Mucosa of stomach (tissue), 1 donor: Measurements from ENCODE around the gene LRP1B.
"Not testable (repeated sequence)": the region's sequence is repeated elsewhere in the genome, so short reads cannot be mapped to it uniquely, and the experiment has no call there.

Source experiments
- H3K27me3 ChIP-seq: one replicate; pipeline ENCODE4 v1.7.0; 2013; ENCODE audit warnings: mild to moderate bottlenecking, low read length; ENCODE audit not compliant: control insufficient read depth, insufficient read depth
- H3K36me3 ChIP-seq: one replicate; pipeline ENCODE4 v1.7.0; 2013; ENCODE audit warnings: low read length; ENCODE audit not compliant: control insufficient read depth, insufficient read depth
- H3K4me1 ChIP-seq: one replicate; pipeline ENCODE4 v1.7.0; 2013; ENCODE audit warnings: mild to moderate bottlenecking, low read length; ENCODE audit not compliant: control insufficient read depth, insufficient read depth
- H3K4me3 ChIP-seq: one replicate; pipeline ENCODE4 v1.7.0; 2013; ENCODE audit warnings: low read length
- H3K9ac ChIP-seq: one replicate; pipeline ENCODE4 v1.7.0; 2013; ENCODE audit warnings: mild to moderate bottlenecking, low read length, moderate library complexity
- H3K9me3 ChIP-seq: one replicate; pipeline ENCODE4 v1.7.0; 2013; ENCODE audit warnings: mild to moderate bottlenecking, low read length, moderate library complexity; ENCODE audit not compliant: control insufficient read depth
- donor health status: Pancreatic carcinoma.

LRP1B gene

GRCh38 chr2:140355511-140356090 lies 1775.2 kb downstream of the LRP1B start:
- Histone ChIP-seq H3K9ac (no peak overlapping the region), H3K4me1 (no peaks in the 10 kb centered on the region), H3K27me3 (no peaks in the 10 kb centered on the region), H3K4me3 (no peak overlapping the region), H3K9me3 (no peaks in the 10 kb centered on the region), H3K36me3 (no peaks in the 10 kb centered on the region)

DNA sequence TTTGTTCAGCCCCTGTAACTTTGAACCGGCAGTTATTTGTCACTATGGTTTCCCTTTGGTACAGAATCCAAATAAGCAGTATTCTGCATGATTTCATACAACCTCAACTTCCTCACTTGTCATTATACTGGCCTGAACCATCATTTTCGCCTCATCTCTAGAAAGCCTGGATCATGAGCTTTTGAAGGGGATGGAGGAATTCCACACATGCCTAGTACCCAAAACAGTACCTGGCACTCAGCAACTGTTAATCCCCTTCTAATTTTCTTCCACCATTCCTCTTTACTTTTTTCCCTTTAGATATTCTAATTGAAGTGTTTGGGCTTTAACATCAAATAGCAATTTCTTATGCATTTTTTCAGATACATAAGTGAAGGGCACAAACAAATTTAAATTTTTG lies 1776.3 kb downstream of the LRP1B start:
- H3K9ac ChIP-seq: no peak overlapping the region
- H3K4me1 ChIP-seq: no peaks in the 10 kb centered on the region
- no peaks in the 10 kb centered on the region for H3K9me3 ChIP-seq
- no peaks in the 10 kb centered on the region for H3K36me3 ChIP-seq
- no peak overlapping the region for H3K4me3 ChIP-seq
- H3K27me3 ChIP-seq: no peaks in the 10 kb centered on the region

GRCh38 chr2:140353541-140353940 lies 1777.3 kb downstream of the LRP1B start:
- Histone ChIP-seq H3K9ac (no peak overlapping the region), H3K27me3 (no peaks in the 10 kb centered on the region), H3K9me3 (no peaks in the 10 kb centered on the region), H3K4me1 (no peaks in the 10 kb centered on the region), H3K36me3 (no peaks in the 10 kb centered on the region), H3K4me3 (no peak overlapping the region)

DNA sequence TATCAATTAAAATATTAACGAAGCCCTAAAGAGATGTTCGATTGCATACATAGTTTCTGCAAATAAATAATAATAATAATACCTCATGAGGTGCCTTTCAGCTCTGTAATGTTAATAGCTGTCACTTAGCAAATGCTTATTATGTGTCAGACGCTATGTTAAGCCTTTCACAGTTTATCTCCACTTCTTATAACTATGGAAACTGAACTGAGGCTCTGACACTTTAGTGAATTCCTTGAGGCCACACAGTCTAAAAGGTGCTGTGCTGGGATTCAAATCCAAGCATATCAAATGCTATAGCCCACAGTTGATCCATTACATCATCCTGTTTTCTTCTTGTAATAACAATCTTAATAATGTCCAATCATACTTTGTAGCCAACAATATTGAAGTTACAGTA lies 1779.1 kb downstream of the LRP1B start:
- no peaks in the 10 kb centered on the region for H3K27me3 ChIP-seq
- no peak overlapping the region for H3K4me3 ChIP-seq
- no peaks in the 10 kb centered on the region for H3K36me3 ChIP-seq
- no peaks in the 10 kb centered on the region for H3K9me3 ChIP-seq
- H3K9ac ChIP-seq: no peak overlapping the region
- no peaks in the 10 kb centered on the region for H3K4me1 ChIP-seq

DNA sequence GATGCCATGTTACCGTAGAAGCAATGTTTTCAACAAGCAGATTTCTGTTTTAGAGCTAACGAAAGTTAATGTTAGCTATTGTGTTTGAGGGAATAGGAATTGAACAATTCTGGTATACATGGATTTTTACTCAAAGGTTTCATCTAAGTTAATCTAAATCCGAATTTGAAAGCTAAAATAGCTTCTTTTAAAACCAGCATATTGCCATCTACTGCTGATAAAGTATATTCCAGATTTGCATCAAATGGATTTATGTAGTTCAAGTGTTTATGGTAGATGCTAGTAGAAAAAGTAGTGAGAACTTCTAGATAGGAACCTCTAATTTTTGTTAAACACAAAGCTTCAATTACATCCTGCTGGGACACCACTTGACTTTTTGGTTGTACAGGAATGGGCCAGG lies 1781.1 kb downstream of the LRP1B start:
- H3K27me3 ChIP-seq: no peaks in the 10 kb centered on the region
- no peak overlapping the region for H3K4me3 ChIP-seq
- H3K36me3 ChIP-seq: no peaks in the 10 kb centered on the region

DNA sequence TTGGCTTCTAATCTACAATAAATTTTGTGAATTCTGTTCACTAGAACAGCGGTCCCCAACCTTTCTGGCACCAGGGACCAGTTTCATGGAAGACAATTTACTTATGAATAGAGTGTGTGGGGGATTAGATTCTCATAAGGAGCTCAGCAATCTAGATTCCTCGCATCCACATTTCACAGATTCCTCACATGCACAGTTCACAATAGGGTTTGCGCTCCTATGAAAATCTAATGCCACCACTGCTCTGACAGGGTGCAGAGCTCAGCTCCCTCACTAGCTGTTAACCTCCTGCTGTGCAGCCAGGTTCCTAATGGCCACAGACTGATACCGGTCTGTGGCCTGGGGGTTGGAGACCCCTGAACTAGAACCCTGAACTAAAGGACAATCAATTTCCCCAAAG lies 1782.0 kb downstream of the LRP1B start:
- Histone ChIP-seq H3K4me3 (no peak overlapping the region), H3K36me3 (no peaks in the 10 kb centered on the region), H3K27me3 (no peaks in the 10 kb centered on the region), H3K9me3 (no peaks in the 10 kb centered on the region), H3K9ac (no peak overlapping the region), H3K4me1 (no peaks in the 10 kb centered on the region)

More for the DNA sequence above, 1781.1 kb downstream of the LRP1B start:
- H3K9ac ChIP-seq: no peak overlapping the region
- no peaks in the 10 kb centered on the region for H3K9me3 ChIP-seq
- H3K4me1 ChIP-seq: no peaks in the 10 kb centered on the region

- no peak overlapping the region for H3K9ac ChIP-seq
- no peak overlapping the region for H3K4me3 ChIP-seq
- H3K9me3 ChIP-seq: no peaks in the 10 kb centered on the region
- no peaks in the 10 kb centered on the region for H3K4me1 ChIP-seq
- H3K27me3 ChIP-seq: no peaks in the 10 kb centered on the region
- no peaks in the 10 kb centered on the region for H3K36me3 ChIP-seq
These were observed 1786.0 kb downstream of the LRP1B start for GRCh38 chr2:140344838-140345237.

DNA sequence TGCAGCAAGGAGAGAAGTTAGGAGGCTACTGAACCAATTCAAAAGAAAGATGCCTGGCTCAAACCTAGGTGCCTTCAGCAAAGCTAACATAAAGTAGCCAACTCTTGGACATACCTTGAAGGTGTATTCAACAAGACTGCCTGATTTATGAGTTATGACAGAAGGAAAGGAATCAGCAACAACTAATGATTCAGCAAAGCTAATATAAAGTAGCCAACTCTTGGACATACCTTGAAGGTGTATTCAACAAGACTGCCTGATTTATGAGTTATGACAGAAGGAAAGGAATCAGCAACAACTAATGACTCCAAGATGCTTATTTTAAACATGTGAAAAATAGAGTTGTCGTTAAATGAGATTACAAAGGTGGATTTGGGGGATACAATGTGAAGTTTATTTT lies 1786.5 kb downstream of the LRP1B start:
- not testable (repeated sequence) for H3K36me3 ChIP-seq, H3K27me3 ChIP-seq, H3K4me1 ChIP-seq, H3K9ac ChIP-seq, H3K4me3 ChIP-seq, H3K9me3 ChIP-seq

- no peak overlapping the region for H3K4me3 ChIP-seq
- H3K4me1 ChIP-seq: no peaks in the 10 kb centered on the region
- H3K27me3 ChIP-seq: no peaks in the 10 kb centered on the region
- no peaks in the 10 kb centered on the region for H3K9me3 ChIP-seq
- H3K9ac ChIP-seq: no peak overlapping the region
- H3K36me3 ChIP-seq: no peaks in the 10 kb centered on the region
These were observed 1792.0 kb downstream of the LRP1B start for GRCh38 chr2:140338795-140339194.

- H3K4me1 ChIP-seq: no peaks in the 10 kb centered on the region
- H3K36me3 ChIP-seq: no peaks in the 10 kb centered on the region
- no peaks in the 10 kb centered on the region for H3K9me3 ChIP-seq
- H3K9ac ChIP-seq: no peak overlapping the region
- H3K4me3 ChIP-seq: no peak overlapping the region
- no peaks in the 10 kb centered on the region for H3K27me3 ChIP-seq
These were observed 1793.8 kb downstream of the LRP1B start for GRCh38 chr2:140337061-140337460.

GRCh38 chr2:140316345-140316744 lies 1814.5 kb downstream of the LRP1B start:
- no peaks in the 10 kb centered on the region for H3K4me1 ChIP-seq
- H3K27me3 ChIP-seq: no peaks in the 10 kb centered on the region
- H3K36me3 ChIP-seq: no peaks in the 10 kb centered on the region
- H3K9ac ChIP-seq: no peak overlapping the region
- no peaks in the 10 kb centered on the region for H3K9me3 ChIP-seq
- no peak overlapping the region for H3K4me3 ChIP-seq

DNA sequence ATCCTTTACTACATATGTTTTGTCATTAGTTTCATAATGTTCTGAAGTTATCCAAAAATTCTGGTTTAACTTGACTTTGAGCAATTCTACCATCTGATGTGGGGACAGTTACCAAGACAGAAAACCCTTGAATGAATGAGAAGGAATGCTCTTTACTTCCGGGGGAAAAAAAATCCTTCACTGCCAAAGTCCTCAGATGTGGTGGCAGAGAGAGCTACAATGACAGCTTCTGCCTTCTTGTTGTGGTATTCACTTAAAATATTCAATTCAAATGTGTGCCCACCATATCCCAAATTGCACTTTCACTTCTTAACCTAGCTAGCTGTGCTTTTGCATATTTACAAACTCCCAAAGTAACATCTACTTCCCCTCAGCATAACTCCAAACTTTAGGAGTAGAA lies 1818.9 kb downstream of the LRP1B start:
- H3K9me3 ChIP-seq: no peaks in the 10 kb centered on the region
- H3K27me3 ChIP-seq: no peaks in the 10 kb centered on the region
- no peaks in the 10 kb centered on the region for H3K36me3 ChIP-seq
- H3K4me1 ChIP-seq: no peaks in the 10 kb centered on the region
- no peak overlapping the region for H3K9ac ChIP-seq
- H3K4me3 ChIP-seq: no peak overlapping the region

GRCh38 chr2:140308706-140309105 lies 1822.1 kb downstream of the LRP1B start:
- no peaks in the 10 kb centered on the region for H3K4me1 ChIP-seq
- no peaks in the 10 kb centered on the region for H3K9me3 ChIP-seq
- no peaks in the 10 kb centered on the region for H3K36me3 ChIP-seq
- no peak overlapping the region for H3K4me3 ChIP-seq
- no peak overlapping the region for H3K9ac ChIP-seq
- no peaks in the 10 kb centered on the region for H3K27me3 ChIP-seq
